ENCODE results near the gene PAPLN.

DNA sequence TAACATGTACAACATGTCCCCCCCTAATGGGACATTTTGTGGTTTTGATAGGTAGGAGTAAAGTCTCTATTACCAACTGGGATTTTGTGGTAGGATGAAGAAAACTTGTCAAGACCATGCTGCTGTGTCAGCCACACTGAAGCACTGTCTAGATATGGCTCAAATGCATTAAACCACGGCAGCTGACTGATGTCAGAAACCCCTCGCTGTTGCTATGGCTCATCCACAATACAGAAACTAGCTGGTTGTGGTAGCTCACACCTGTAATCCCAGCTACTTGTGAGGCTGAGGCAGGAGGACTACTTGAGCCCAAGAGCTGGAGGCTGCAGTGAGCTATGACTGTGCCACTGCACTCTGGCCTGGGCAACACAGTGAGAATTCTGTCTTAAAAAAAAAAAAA, 40.1 kb downstream of the PAPLN start:
- TF ChIP-seq EZH2 (IDR thresholded peaks at IDR 0.05) (no peak), POLR2AphosphoS5 (IDR thresholded peaks at IDR 0.05; ENCODE audit: borderline replicate concordance, low read depth, low read length) (no peak), FOXP2 (optimal IDR thresholded peaks at IDR 0.05; ENCODE audit: control extremely low read depth, extremely low read length, insufficient read depth) (no peak)

Measured in SK-N-MC (cell line).